PC-3 (cell line): ENCODE results near the gene CDK10.

ENCODE experiments used
- EZH2 ChIP-seq: fragments of 300-600 bp; sonication (generic); IDR thresholded peaks from one replicate; pipeline ENCODE4 v1.6.1; 2017; ENCODE audit warnings: antibody characterized with exemption, mild to moderate bottlenecking, low read length; ENCODE audit not compliant: unreplicated experiment
- EZH2phosphoT487 ChIP-seq: fragments of 300-600 bp; sonication (generic); IDR thresholded peaks from 2 replicates; pipeline ENCODE4 v1.6.1; 2018; ENCODE audit warnings: mild to moderate bottlenecking, antibody characterized with exemption, low read length, borderline replicate concordance
- TF ChIP-seq, protein P1 (sequence below): fragments of 300-600 bp; sonication (generic); conservative IDR thresholded peaks from 2 replicates; pipeline ENCODE4 v1.5.1; 2017; ENCODE audit warnings: antibody characterized with exemption, low read depth, mild to moderate bottlenecking, low read length

DNA sequence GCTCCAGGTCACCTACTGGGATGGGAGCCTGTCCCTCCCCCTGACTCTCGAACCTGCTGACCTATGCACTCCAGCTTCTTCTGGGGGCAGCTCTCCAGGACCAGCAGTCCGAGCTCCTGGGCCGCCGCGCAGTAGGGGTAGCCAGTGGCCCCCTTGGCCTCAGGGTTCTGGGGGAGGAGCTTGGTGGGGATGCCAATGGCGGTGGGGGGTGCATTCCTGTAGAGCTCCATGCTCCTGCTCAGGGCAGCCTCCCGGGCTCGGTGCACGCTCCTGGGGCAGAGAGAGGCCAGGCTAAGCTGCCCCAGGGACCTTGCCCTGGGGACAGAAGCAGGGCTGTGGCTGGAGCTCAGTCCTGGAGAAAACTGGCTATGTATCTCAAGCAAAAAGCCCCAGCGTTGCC, 22.7 kb downstream of the CDK10 start:
- TF ChIP-seq, protein P1, sequence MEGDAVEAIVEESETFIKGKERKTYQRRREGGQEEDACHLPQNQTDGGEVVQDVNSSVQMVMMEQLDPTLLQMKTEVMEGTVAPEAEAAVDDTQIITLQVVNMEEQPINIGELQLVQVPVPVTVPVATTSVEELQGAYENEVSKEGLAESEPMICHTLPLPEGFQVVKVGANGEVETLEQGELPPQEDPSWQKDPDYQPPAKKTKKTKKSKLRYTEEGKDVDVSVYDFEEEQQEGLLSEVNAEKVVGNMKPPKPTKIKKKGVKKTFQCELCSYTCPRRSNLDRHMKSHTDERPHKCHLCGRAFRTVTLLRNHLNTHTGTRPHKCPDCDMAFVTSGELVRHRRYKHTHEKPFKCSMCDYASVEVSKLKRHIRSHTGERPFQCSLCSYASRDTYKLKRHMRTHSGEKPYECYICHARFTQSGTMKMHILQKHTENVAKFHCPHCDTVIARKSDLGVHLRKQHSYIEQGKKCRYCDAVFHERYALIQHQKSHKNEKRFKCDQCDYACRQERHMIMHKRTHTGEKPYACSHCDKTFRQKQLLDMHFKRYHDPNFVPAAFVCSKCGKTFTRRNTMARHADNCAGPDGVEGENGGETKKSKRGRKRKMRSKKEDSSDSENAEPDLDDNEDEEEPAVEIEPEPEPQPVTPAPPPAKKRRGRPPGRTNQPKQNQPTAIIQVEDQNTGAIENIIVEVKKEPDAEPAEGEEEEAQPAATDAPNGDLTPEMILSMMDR, result no peak
- no peak for TF ChIP-seq EZH2
- no peak for TF ChIP-seq EZH2phosphoT487
